Measurements from ENCODE around the gene ZNF544.
A peak's percentile ranks its signal among the peaks of the same experiment; 100 is the strongest.

- TF ChIP-seq, protein P1, sequence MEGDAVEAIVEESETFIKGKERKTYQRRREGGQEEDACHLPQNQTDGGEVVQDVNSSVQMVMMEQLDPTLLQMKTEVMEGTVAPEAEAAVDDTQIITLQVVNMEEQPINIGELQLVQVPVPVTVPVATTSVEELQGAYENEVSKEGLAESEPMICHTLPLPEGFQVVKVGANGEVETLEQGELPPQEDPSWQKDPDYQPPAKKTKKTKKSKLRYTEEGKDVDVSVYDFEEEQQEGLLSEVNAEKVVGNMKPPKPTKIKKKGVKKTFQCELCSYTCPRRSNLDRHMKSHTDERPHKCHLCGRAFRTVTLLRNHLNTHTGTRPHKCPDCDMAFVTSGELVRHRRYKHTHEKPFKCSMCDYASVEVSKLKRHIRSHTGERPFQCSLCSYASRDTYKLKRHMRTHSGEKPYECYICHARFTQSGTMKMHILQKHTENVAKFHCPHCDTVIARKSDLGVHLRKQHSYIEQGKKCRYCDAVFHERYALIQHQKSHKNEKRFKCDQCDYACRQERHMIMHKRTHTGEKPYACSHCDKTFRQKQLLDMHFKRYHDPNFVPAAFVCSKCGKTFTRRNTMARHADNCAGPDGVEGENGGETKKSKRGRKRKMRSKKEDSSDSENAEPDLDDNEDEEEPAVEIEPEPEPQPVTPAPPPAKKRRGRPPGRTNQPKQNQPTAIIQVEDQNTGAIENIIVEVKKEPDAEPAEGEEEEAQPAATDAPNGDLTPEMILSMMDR (IDR thresholded peaks at IDR 0.05), result peak in 1 of 3 donors; percentile 43
- peak in 1 of 2 donors; percentile 62 for TF ChIP-seq POLR2A (IDR thresholded peaks at IDR 0.05)
These were observed 45.5 kb upstream of the ZNF544 start, which contains the start of gene ZNF274 for GRCh38 chr19:58182989-58183816.
